ENCODE data around the gene GUCY2C.

GUCY2C gene

GRCh38 chr12:14612250-14612649 lies 84.1 kb downstream of the GUCY2C start:
- no peaks in the 10 kb centered on the region for H3K36me3 ChIP-seq (ENCODE audit: insufficient read depth, low read length)
- TF ChIP-seq CTCF (IDR thresholded peaks at IDR 0.05; ENCODE audit: borderline replicate concordance, extremely low read depth, low read length, poor library complexity, severe bottlenecking) = no peak
- H2AFZ ChIP-seq (ENCODE audit: low read depth, low read length) = no peak overlapping the region
- H3K79me2 ChIP-seq (ENCODE audit: insufficient read depth, low read length) = no peaks in the 10 kb centered on the region
- DNase-seq (no peak), ATAC-seq (ENCODE audit: insufficient read depth, low read depth) (no peak)
- H3K9me3 ChIP-seq (ENCODE audit: insufficient read depth, low read length, severe bottlenecking) = peaks cover 10% of the 10 kb centered on the region
- no peaks in the 10 kb centered on the region for H4K20me1 ChIP-seq (ENCODE audit: insufficient read depth, low read length)
- no peak overlapping the region for H3K27ac ChIP-seq (ENCODE audit: low read length)
- H3K4me3 ChIP-seq (ENCODE audit: low read depth in 1 of 2, low read length in 2 of 2) = no peak overlapping the region
- H3K4me1 ChIP-seq (ENCODE audit: insufficient read depth, low read length) = peaks cover 8% of the 10 kb centered on the region
- no peaks in the 10 kb centered on the region for H3K27me3 ChIP-seq (ENCODE audit: insufficient read depth, low read length, poor library complexity)
- no peak overlapping the region for H3K4me2 ChIP-seq (ENCODE audit: insufficient read depth, low read length)
- H3K9ac ChIP-seq (ENCODE audit: low read depth, low read length) = no peak overlapping the region

- Histone ChIP-seq H3K4me1 (ENCODE audit: insufficient read depth, low read length) (peaks cover 8% of the 10 kb centered on the region), H3K9me3 (ENCODE audit: insufficient read depth, low read length, severe bottlenecking) (peaks cover 10% of the 10 kb centered on the region), H3K4me3 (ENCODE audit: low read depth in 1 of 2, low read length in 2 of 2) (no peak overlapping the region), H3K27ac (ENCODE audit: low read length) (no peak overlapping the region), H3K36me3 (ENCODE audit: insufficient read depth, low read length) (no peaks in the 10 kb centered on the region), H3K4me2 (ENCODE audit: insufficient read depth, low read length) (no peak overlapping the region), H3K9ac (ENCODE audit: low read depth, low read length) (no peak overlapping the region), H3K27me3 (ENCODE audit: insufficient read depth, low read length, poor library complexity) (no peaks in the 10 kb centered on the region), H3K79me2 (ENCODE audit: insufficient read depth, low read length) (no peaks in the 10 kb centered on the region), H4K20me1 (ENCODE audit: insufficient read depth, low read length) (no peaks in the 10 kb centered on the region), H2AFZ (ENCODE audit: low read depth, low read length) (no peak overlapping the region)
- peak; percentile 18 for DNase-seq
- ATAC-seq (ENCODE audit: insufficient read depth, low read depth) = 0 out of 3 replicates have a peak, but pooled peaks have one; percentile 27
- TF ChIP-seq EZH2 (IDR thresholded peaks at IDR 0.05; ENCODE audit: borderline replicate concordance, low read depth, low read length, severe bottlenecking) (no peak), CTCF (IDR thresholded peaks at IDR 0.05; ENCODE audit: borderline replicate concordance, extremely low read depth, low read length, poor library complexity, severe bottlenecking) (no peak)
These were observed 84.7 kb downstream of the GUCY2C start for GRCh38 chr12:14611640-14612203.

GRCh38 chr12:14607568-14607967 lies 88.8 kb downstream of the GUCY2C start:
- H4K20me1 ChIP-seq (ENCODE audit: insufficient read depth, low read length) = no peaks in the 10 kb centered on the region
- no peaks in the 10 kb centered on the region for H3K79me2 ChIP-seq (ENCODE audit: insufficient read depth, low read length)
- no peak for TF ChIP-seq CTCF (IDR thresholded peaks at IDR 0.05; ENCODE audit: borderline replicate concordance, extremely low read depth, low read length, poor library complexity, severe bottlenecking)
- TF ChIP-seq EZH2 (IDR thresholded peaks at IDR 0.05; ENCODE audit: borderline replicate concordance, low read depth, low read length, severe bottlenecking) = no peak
- no peak overlapping the region for H2AFZ ChIP-seq (ENCODE audit: low read depth, low read length)
- H3K27me3 ChIP-seq (ENCODE audit: insufficient read depth, low read length, poor library complexity) = no peaks in the 10 kb centered on the region
- DNase-seq (no peak), ATAC-seq (ENCODE audit: insufficient read depth, low read depth) (no peak)
- H3K4me1 ChIP-seq (ENCODE audit: insufficient read depth, low read length) = peaks cover 8% of the 10 kb centered on the region
- no peak overlapping the region for H3K9ac ChIP-seq (ENCODE audit: low read depth, low read length)
- H3K27ac ChIP-seq (ENCODE audit: low read length) = no peak overlapping the region
- H3K4me3 ChIP-seq (ENCODE audit: low read depth in 1 of 2, low read length in 2 of 2) = no peak overlapping the region
- no peak overlapping the region for H3K4me2 ChIP-seq (ENCODE audit: insufficient read depth, low read length)
- peaks cover 27% of the 10 kb centered on the region for H3K9me3 ChIP-seq (ENCODE audit: insufficient read depth, low read length, severe bottlenecking)
- H3K36me3 ChIP-seq (ENCODE audit: insufficient read depth, low read length) = no peaks in the 10 kb centered on the region
